PC-3 (cell line): ENCODE data around the gene MACROD2. TPM values are rescaled to one million over a fixed set of nuclear protein-coding genes. Genes with fewer than 3 reads are reported as not detected.

Experiments used
- ATAC-seq: fragments of 200-7000 bp; cut with Tn5 transposase; 2 replicates; pipeline ENCODE4 v1.9.1; 2020; ENCODE audit warnings: mild to moderate bottlenecking, moderate library complexity
- BruUV-seq: library from RNA; stranded (reverse); fragments of 400-500 nt; replicated peaks from 2 replicates; lab custom pipeline; 2021; lab: Mats Ljungman, UMichigan
- CTCF ChIA-PET: fragments of 300-600 bp; sonication (Branson Sonifier 250); formaldehyde crosslinking; loops from one replicate; lab custom pipeline; 2022; ENCODE audit warnings: antibody characterized with exemption; lab: Charles Lee
- POLR2A ChIA-PET: fragments of 300-600 bp; sonication (Branson Sonifier 250); formaldehyde crosslinking; loops from one replicate; lab custom pipeline; 2022; ENCODE audit warnings: antibody characterized with exemption; ENCODE audit not compliant: unreplicated experiment; lab: Charles Lee
- DNase-seq: peaks from one replicate; pipeline ENCODE4 v3.0.0-alpha.2; 2015
- H2AFZ ChIP-seq: fragments of 300-600 bp; sonication (generic); 2 replicates; pipeline ENCODE4 v1.6.0; 2016; ENCODE audit warnings: antibody characterized with exemption, low read length
- H3F3A ChIP-seq: fragments of 300-600 bp; sonication (generic); one replicate; pipeline ENCODE4 v1.6.0; 2017; ENCODE audit warnings: antibody characterized with exemption, low read length, control low read depth, mild to moderate bottlenecking; ENCODE audit not compliant: unreplicated experiment
- H3K27ac ChIP-seq: fragments of 300-600 bp; sonication (generic); 2 replicates; pipeline ENCODE4 v1.5.1; 2016; ENCODE audit warnings: mild to moderate bottlenecking, low read length
- H3K27me3 ChIP-seq: fragments of 300-600 bp; sonication (generic); 2 replicates; pipeline ENCODE4 v1.6.1; 2016; ENCODE audit warnings: low read length, mixed read lengths
- H3K36me3 ChIP-seq: fragments of 300-600 bp; sonication (generic); 2 replicates; pipeline ENCODE4 v1.6.1; 2016; ENCODE audit warnings: low read depth, mixed run types, low read length, mixed read lengths
- H3K4me1 ChIP-seq: fragments of 300-600 bp; sonication (generic); 2 replicates; pipeline ENCODE4 v1.5.1; 2016; ENCODE audit warnings: low read length; ENCODE audit not compliant: insufficient read depth
- H3K4me2 ChIP-seq: fragments of 300-600 bp; sonication (generic); 2 replicates; pipeline ENCODE4 v1.6.0; 2016; ENCODE audit warnings: low read length
- H3K4me3 ChIP-seq: fragments of 300-600 bp; sonication (generic); 2 replicates; pipeline ENCODE4 v1.5.1; 2016; ENCODE audit warnings: mild to moderate bottlenecking, low read length, mixed read lengths
- H3K79me2 ChIP-seq: fragments of 300-600 bp; sonication (generic); 2 replicates; pipeline ENCODE4 v1.6.1; 2017; ENCODE audit warnings: low read length, mixed read lengths
- H3K9ac ChIP-seq: fragments of 300-600 bp; sonication (generic); 2 replicates; pipeline ENCODE4 v1.6.0; 2016; ENCODE audit warnings: mild to moderate bottlenecking, low read length
- H3K9me2 ChIP-seq: fragments of 300-600 bp; sonication (generic); replicated peaks from 2 replicates; pipeline ENCODE4 v1.6.1; 2016; ENCODE audit warnings: mixed run types, low read length, mixed read lengths
- H3K9me3 ChIP-seq: fragments of 300-600 bp; sonication (generic); 2 replicates; pipeline ENCODE4 v1.6.1; 2016; ENCODE audit warnings: low read length, mixed read lengths
- H4K20me1 ChIP-seq: fragments of 300-600 bp; sonication (generic); 2 replicates; pipeline ENCODE4 v1.6.1; 2016; ENCODE audit warnings: low read length, mixed read lengths
- EZH2 ChIP-seq: fragments of 300-600 bp; sonication (generic); IDR thresholded peaks from one replicate; pipeline ENCODE4 v1.6.1; 2017; ENCODE audit warnings: antibody characterized with exemption, mild to moderate bottlenecking, low read length; ENCODE audit not compliant: unreplicated experiment
- EZH2phosphoT487 ChIP-seq: fragments of 300-600 bp; sonication (generic); IDR thresholded peaks from 2 replicates; pipeline ENCODE4 v1.6.1; 2018; ENCODE audit warnings: mild to moderate bottlenecking, antibody characterized with exemption, low read length, borderline replicate concordance
- intact Hi-C: fragments of 100-400 bp; cut with micrococcal nuclease; formaldehyde crosslinking; loops from 2 replicates; pipeline ENCODE4 v1.9.0; 2023
- total RNA-seq: library from RNA; depleted of rRNA; stranded (reverse); fragments of >200 nt; gene quantifications from 2 replicates; pipeline ENCODE4 v1.2.3, GENCODE V29; 2014
- TF ChIP-seq, protein P1 (sequence below): fragments of 300-600 bp; sonication (generic); conservative IDR thresholded peaks from 2 replicates; pipeline ENCODE4 v1.5.1; 2017; ENCODE audit warnings: antibody characterized with exemption, low read depth, mild to moderate bottlenecking, low read length

MACROD2 gene
- total RNA-seq, 1 experiment from 2014 or later, result 3.1 TPM

DNA sequence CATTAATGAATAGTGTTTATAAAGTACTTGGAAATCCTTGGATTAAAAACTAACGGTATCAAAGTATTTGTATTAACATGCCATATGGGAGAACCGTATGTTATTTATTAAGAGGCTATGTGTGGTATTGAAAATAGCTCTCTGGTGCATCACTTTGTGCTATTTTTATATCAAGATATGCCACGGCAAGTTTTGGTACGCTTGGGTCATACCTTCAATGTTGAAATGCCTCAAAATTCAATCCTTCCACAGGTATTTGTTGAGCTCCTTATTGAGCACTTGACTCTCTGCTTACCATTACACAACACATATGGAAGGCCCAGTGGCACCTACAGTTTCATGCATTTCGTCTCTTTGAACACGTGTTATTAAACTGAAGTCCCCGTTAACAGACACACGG is 1930.1 kb downstream of the MACROD2 start:
- no peak for ATAC-seq
- TF ChIP-seq, protein P1, sequence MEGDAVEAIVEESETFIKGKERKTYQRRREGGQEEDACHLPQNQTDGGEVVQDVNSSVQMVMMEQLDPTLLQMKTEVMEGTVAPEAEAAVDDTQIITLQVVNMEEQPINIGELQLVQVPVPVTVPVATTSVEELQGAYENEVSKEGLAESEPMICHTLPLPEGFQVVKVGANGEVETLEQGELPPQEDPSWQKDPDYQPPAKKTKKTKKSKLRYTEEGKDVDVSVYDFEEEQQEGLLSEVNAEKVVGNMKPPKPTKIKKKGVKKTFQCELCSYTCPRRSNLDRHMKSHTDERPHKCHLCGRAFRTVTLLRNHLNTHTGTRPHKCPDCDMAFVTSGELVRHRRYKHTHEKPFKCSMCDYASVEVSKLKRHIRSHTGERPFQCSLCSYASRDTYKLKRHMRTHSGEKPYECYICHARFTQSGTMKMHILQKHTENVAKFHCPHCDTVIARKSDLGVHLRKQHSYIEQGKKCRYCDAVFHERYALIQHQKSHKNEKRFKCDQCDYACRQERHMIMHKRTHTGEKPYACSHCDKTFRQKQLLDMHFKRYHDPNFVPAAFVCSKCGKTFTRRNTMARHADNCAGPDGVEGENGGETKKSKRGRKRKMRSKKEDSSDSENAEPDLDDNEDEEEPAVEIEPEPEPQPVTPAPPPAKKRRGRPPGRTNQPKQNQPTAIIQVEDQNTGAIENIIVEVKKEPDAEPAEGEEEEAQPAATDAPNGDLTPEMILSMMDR, result no peak
- TF ChIP-seq EZH2 (no peak), EZH2phosphoT487 (no peak)
- no peaks in the 10 kb centered on the region for H4K20me1 ChIP-seq
- H3K9me3 ChIP-seq, result no peaks in the 10 kb centered on the region
- H3K27ac ChIP-seq, result no peak overlapping the region
- POLR2A ChIA-PET, result no interaction called here
- H3K36me3 ChIP-seq, result no peaks in the 10 kb centered on the region
- H3K9me2 ChIP-seq, result no peaks in the 10 kb centered on the region
- CTCF ChIA-PET, result no interaction called here
- no peak for DNase-seq
- BruUV-seq, result no TSS peak
- no peak overlapping the region for H2AFZ ChIP-seq
- no peak overlapping the region for H3K9ac ChIP-seq
- H3K4me1 ChIP-seq, result peaks cover 6% of the 10 kb centered on the region
- no peak overlapping the region for H3K4me3 ChIP-seq
- H3K79me2 ChIP-seq, result no peaks in the 10 kb centered on the region
- intact Hi-C loops, result no loop called here
- H3K4me2 ChIP-seq, result no peak overlapping the region
- no peaks in the 10 kb centered on the region for H3K27me3 ChIP-seq
- H3F3A ChIP-seq, result no peaks in the 10 kb centered on the region

DNA sequence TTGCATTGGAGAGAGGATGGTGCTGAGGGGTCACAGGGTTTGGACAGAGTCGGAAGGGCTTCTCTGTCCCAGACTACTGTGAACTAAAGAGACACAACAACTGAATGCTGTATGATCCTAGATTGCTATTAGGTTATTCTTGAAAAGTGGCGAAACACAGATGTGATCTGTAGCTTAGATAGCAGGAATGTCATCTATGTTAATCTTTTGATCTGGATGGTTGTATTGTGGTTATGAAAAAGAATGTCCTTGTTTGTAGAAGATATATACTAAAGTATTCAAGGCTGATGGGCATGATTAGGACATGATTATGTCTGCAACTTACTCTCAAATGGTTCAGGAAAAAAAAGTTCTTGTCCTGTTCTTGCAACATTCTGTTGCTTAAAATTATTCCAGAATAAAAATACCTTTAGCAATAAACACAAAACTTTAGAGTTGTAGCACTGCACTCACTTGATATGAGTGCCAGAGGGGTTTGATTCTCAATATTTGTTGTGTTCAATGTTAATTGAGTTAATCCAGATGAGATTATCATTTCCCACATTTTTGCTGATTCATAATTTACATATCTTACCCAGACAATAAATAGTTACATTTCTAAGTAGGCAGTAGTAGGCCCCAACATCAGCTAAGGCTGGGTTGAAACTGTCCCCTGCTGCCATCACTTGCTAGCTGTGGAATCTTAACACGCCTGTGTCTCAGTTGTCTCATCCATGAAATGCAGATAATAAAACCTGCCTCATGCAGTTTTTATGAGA is 1932.8 kb downstream of the MACROD2 start:
- Histone ChIP-seq H3K36me3 (no peaks in the 10 kb centered on the region), H3K9ac (no peak overlapping the region), H2AFZ (no peak overlapping the region), H3K27me3 (no peaks in the 10 kb centered on the region), H3K27ac (no peak overlapping the region), H3K4me3 (no peak overlapping the region), H3K79me2 (no peaks in the 10 kb centered on the region), H3K4me2 (no peak overlapping the region), H3F3A (no peaks in the 10 kb centered on the region), H3K9me2 (no peaks in the 10 kb centered on the region), H3K4me1 (peaks cover 20% of the 10 kb centered on the region), H4K20me1 (no peaks in the 10 kb centered on the region), H3K9me3 (no peaks in the 10 kb centered on the region)
- CTCF ChIA-PET, result interaction anchor here (0.6 to 0.7 kb wide), 3 partner anchors 26 to 1591 kb away, joined by 3 to 5 read pairs (median 4); no protein-coding TSS in a partner anchor
- POLR2A ChIA-PET, result no interaction called here
- intact Hi-C loops, result no loop called here
- BruUV-seq, result no TSS peak
- DNase-seq, result peak; percentile 38
- TF ChIP-seq EZH2 (no peak), EZH2phosphoT487 (no peak)
- TF ChIP-seq, protein P1, result no peak
- ATAC-seq, result no peak

DNA sequence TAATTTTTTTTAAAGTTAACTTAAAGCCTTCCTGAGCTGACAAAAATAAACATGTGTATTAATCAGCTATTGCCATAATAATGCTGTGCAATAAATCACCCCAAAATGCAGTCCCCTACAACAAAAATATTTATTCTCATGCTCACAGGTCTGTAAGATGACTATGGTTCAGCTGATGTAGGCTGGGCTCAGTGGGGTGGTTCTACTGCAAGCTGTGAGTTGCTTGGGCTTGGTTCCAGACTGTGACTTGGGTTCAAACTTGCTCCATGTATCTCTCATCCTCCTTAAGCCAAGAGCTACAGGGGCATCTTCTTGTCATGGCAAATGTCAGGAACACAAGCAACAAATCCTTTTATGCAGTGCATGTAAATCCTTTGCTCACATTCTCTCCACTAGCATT is 1933.6 kb downstream of the MACROD2 start:
- no peaks in the 10 kb centered on the region for H4K20me1 ChIP-seq
- H3F3A ChIP-seq, result no peaks in the 10 kb centered on the region
- DNase-seq, result no peak
- H3K4me3 ChIP-seq, result no peak overlapping the region
- H3K27me3 ChIP-seq, result no peaks in the 10 kb centered on the region
- CTCF ChIA-PET, result interaction anchor here (0.5 to 0.7 kb wide), 3 partner anchors 27 to 216 kb away, joined by 3 to 5 read pairs (median 3); no protein-coding TSS in a partner anchor
- no TSS peak for BruUV-seq
- no peak overlapping the region for H2AFZ ChIP-seq
- H3K9me2 ChIP-seq, result no peaks in the 10 kb centered on the region
- intact Hi-C loops, result no loop called here
- no peak overlapping the region for H3K9ac ChIP-seq
- TF ChIP-seq, protein P1, result no peak
- TF ChIP-seq EZH2 (no peak), EZH2phosphoT487 (no peak)
- POLR2A ChIA-PET, result no interaction called here
- H3K9me3 ChIP-seq, result no peaks in the 10 kb centered on the region
- no peaks in the 10 kb centered on the region for H3K36me3 ChIP-seq
- H3K79me2 ChIP-seq, result no peaks in the 10 kb centered on the region
- no peak overlapping the region for H3K27ac ChIP-seq
- H3K4me1 ChIP-seq, result peaks cover 20% of the 10 kb centered on the region
- no peak overlapping the region for H3K4me2 ChIP-seq
- ATAC-seq, result no peak
